ENCODE measurements around the gene ARHGAP23. TPM values are rescaled to one million over a fixed set of nuclear protein-coding genes. Genes with fewer than 3 reads are reported as not detected.

ARHGAP23 gene
- total and polyA plus RNA-seq, 10 of the 15 experiments (the other 5 are each of a cell fraction or from before 2014, with no cell fraction given): 0.23 to 5.8 (median 2.1) TPM

DNA sequence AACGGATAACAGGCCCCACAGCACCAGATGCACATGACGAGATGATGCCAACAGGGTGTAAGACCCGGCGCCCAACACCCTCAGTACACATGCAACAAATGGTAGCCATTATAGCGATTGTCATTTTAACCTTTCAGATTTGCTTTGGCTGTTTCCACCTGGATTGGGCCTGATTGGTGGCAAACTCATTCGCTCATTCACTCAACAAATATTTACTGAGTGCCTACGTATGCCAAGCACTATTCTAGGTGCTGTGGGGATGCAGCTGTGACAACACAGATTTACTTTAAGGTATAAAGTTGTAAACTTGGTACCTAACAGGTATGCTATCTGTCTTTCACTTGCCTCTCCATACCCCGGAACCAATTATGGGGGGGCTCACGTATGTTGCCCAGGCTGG lies 110.6 kb downstream of the ARHGAP23 start:
- no peaks in the 10 kb centered on the region for H3K36me3 ChIP-seq (ENCODE audit: control insufficient read depth in 2 of 2, insufficient read depth in 2 of 2, low read length in 1 of 2)
- in situ Hi-C loops (cut with MboI): no loop called here
- H3K4me1 ChIP-seq (ENCODE audit: control insufficient read depth, insufficient read depth, low read length): no peaks in the 10 kb centered on the region; the same call in 1 of the 2 replicates
- no TSS peak for BruUV-seq (replicated peaks)
- DNase-seq (ENCODE audit: low read depth, low spot score): no peak
- H3K4me3 ChIP-seq: no peak overlapping the region
- ChIA-PET SMC1A (ENCODE audit: uncharacterized antibody, unreplicated experiment) (no interaction called here), CTCF (no interaction called here), RAD21 (ENCODE audit: unreplicated experiment) (no interaction called here), POLR2A (no interaction called here)
- no peaks in the 10 kb centered on the region for H3K79me2 ChIP-seq (ENCODE audit: control insufficient read depth, insufficient read depth, low read length)
- TF ChIP-seq ZNF274 (IDR thresholded peaks at IDR 0.05; ENCODE audit: insufficient read depth, insufficient read length): no peak
- no peak overlapping the region for H3K9ac ChIP-seq (ENCODE audit: control insufficient read depth, insufficient read depth, low read length)
- H3K27me3 ChIP-seq (replicated peaks in 1 of 2; ENCODE audit: control insufficient read depth in 2 of 2, insufficient read depth in 2 of 2, low read length in 1 of 2): peaks cover 0 to 2% of the 10 kb centered on the region in 2 experiments; a peak in 1 of 4 replicates
- no peak overlapping the region for H3K4me2 ChIP-seq (ENCODE audit: control insufficient read depth, insufficient read depth)
- no peak for ATAC-seq
- no peak for FAIRE-seq
- H2AFZ ChIP-seq (ENCODE audit: control insufficient read depth, low read depth, low read length): no peak overlapping the region
- intact Hi-C loops (cut with micrococcal nuclease; ENCODE audit: unreplicated experiment): no loop called here
- WGBS (ENCODE audit: insufficient coverage, insufficient replicate concordance, low lambda C conversion rate, missing lambda C conversion rate): 74% methylated on average over 9 of the region's 9 CpGs
- no peak overlapping the region for H3K27ac ChIP-seq (ENCODE audit: control insufficient read depth, insufficient read depth)
- H3K9me3 ChIP-seq (replicated peaks; ENCODE audit: control insufficient read depth, insufficient read depth, low read length): no peaks in the 10 kb centered on the region
- H4K20me1 ChIP-seq (ENCODE audit: control insufficient read depth, insufficient read depth): no peaks in the 10 kb centered on the region

DNA sequence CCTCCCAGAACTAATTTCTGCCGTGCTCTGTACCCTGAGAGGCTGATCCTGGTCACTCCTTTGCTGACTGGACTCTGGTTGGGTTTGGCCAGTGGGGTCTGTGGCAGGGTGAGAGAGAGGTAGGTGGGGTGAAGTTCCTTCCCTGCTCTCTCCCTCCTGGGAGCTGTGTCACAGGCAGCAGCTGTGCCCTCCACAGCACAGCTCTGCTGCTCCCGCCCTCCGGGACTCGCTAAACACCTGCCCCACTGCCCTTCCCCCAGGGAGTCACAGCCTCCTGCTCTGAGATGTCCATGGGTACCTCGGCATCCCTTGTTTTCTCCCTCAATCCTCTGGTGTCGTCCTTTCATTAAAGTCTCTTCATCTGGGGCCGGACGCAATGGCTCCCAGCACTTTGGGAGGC lies 111.1 kb downstream of the ARHGAP23 start:
- POLR2A ChIA-PET: no interaction called here
- ATAC-seq: no peak
- TF ChIP-seq KLF5 (IDR thresholded peaks at IDR 0.05; ENCODE audit: partially characterized antibody) (no peak), LARP7 (IDR thresholded peaks at IDR 0.05) (no peak), CHD1 (IDR thresholded peaks at IDR 0.05; ENCODE audit: low read depth, low read length) (no peak), ZNF592 (IDR thresholded peaks at IDR 0.05) (no peak), EZH2 (IDR thresholded peaks at IDR 0.05; ENCODE audit: borderline replicate concordance, control insufficient read depth, low read depth, low read length) (no peak), SUZ12 (IDR thresholded peaks at IDR 0.05; ENCODE audit: unreplicated experiment) (no peak), ZNF217 (IDR thresholded peaks at IDR 0.05) (no peak), PRDM15 (CRISPR knock-in tag; IDR thresholded peaks at IDR 0.05) (no peak)

More for the DNA sequence above, 111.1 kb downstream of the ARHGAP23 start:
- no peak overlapping the region for H3K4me3 ChIP-seq
- ChIA-PET CTCF (interaction anchor here (1.1 kb wide), 1 partner anchor 19 kb away, joined by 4 read pairs; no protein-coding TSS in a partner anchor), SMC1A (ENCODE audit: uncharacterized antibody, unreplicated experiment) (no interaction called here), RAD21 (ENCODE audit: unreplicated experiment) (no interaction called here)
- intact Hi-C loops (cut with micrococcal nuclease; ENCODE audit: unreplicated experiment): no loop called here
- no peaks in the 10 kb centered on the region for H3K9me3 ChIP-seq (replicated peaks; ENCODE audit: control insufficient read depth, insufficient read depth, low read length)
- WGBS (ENCODE audit: insufficient coverage, insufficient replicate concordance, low lambda C conversion rate, missing lambda C conversion rate): 45% methylated on average over 8 of the region's 8 CpGs
- FAIRE-seq (no peak), DNase-seq (ENCODE audit: low read depth, low spot score) (no peak)
- no TSS peak for BruUV-seq (replicated peaks)
- in situ Hi-C loops (cut with MboI): no loop called here
- peaks cover 0 to 2% of the 10 kb centered on the region in 2 experiments; a peak in 2 of 4 replicates for H3K27me3 ChIP-seq (replicated peaks in 1 of 2; ENCODE audit: control insufficient read depth in 2 of 2, insufficient read depth in 2 of 2, low read length in 1 of 2)
- H3K79me2 ChIP-seq (ENCODE audit: control insufficient read depth, insufficient read depth, low read length): no peaks in the 10 kb centered on the region
- H4K20me1 ChIP-seq (ENCODE audit: control insufficient read depth, insufficient read depth): no peaks in the 10 kb centered on the region
- no peaks in the 10 kb centered on the region for H3K36me3 ChIP-seq (ENCODE audit: control insufficient read depth in 2 of 2, insufficient read depth in 2 of 2, low read length in 1 of 2)
- no peak overlapping the region for H3K9ac ChIP-seq (ENCODE audit: control insufficient read depth, insufficient read depth, low read length)
- H3K4me1 ChIP-seq (ENCODE audit: control insufficient read depth, insufficient read depth, low read length): no peaks in the 10 kb centered on the region; the same call in 1 of the 2 replicates
- H3K4me2 ChIP-seq (ENCODE audit: control insufficient read depth, insufficient read depth): no peak overlapping the region
- no peak overlapping the region for H3K27ac ChIP-seq (ENCODE audit: control insufficient read depth, insufficient read depth)
- H2AFZ ChIP-seq (ENCODE audit: control insufficient read depth, low read depth, low read length): no peak overlapping the region
